HL-60 (cell line): ENCODE measurements around the gene RSPH9.

Source experiments
- GABPA ChIP-seq: IDR thresholded peaks from 2 replicates; pipeline ENCODE4 v1.6.1; 2012; ENCODE audit warnings: low read depth
- POLR2AphosphoS5 ChIP-seq: IDR thresholded peaks from 2 replicates; pipeline ENCODE4 v1.6.1; 2012; ENCODE audit warnings: low read depth
- TF ChIP-seq, protein P1 (sequence below): IDR thresholded peaks from one replicate; pipeline ENCODE4 v1.5.1; 2011; ENCODE audit warnings: low read length, control low read depth, inconsistent platforms; ENCODE audit not compliant: insufficient read depth
- TF ChIP-seq, protein P2 (sequence below): IDR thresholded peaks from 2 replicates; pipeline ENCODE4 v1.6.1; 2012; ENCODE audit warnings: low read depth; ENCODE audit not compliant: insufficient replicate concordance

DNA sequence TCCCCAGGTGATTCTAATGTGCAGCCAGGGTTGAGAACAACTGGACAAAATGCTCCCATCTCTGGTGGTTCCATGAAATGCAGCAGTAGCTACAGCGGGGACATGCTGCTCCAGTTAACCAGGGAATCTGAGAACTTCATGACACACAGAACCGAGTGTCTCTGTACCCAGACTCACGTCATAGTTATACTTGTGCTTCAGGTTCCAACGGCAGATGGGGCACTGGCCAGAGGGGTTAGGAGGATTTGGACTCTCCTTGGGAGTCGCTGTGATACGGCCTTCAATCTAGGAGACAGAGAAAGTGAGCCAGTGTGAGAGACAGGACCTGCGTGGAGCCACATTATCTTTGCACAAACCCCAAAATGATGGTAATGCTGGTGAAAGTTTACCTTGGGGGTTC, 33.5 kb downstream of the RSPH9 start:
- TF ChIP-seq, protein P1, sequence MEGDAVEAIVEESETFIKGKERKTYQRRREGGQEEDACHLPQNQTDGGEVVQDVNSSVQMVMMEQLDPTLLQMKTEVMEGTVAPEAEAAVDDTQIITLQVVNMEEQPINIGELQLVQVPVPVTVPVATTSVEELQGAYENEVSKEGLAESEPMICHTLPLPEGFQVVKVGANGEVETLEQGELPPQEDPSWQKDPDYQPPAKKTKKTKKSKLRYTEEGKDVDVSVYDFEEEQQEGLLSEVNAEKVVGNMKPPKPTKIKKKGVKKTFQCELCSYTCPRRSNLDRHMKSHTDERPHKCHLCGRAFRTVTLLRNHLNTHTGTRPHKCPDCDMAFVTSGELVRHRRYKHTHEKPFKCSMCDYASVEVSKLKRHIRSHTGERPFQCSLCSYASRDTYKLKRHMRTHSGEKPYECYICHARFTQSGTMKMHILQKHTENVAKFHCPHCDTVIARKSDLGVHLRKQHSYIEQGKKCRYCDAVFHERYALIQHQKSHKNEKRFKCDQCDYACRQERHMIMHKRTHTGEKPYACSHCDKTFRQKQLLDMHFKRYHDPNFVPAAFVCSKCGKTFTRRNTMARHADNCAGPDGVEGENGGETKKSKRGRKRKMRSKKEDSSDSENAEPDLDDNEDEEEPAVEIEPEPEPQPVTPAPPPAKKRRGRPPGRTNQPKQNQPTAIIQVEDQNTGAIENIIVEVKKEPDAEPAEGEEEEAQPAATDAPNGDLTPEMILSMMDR = no peak
- TF ChIP-seq POLR2AphosphoS5 (no peak), GABPA (no peak)
- TF ChIP-seq, protein P2, sequence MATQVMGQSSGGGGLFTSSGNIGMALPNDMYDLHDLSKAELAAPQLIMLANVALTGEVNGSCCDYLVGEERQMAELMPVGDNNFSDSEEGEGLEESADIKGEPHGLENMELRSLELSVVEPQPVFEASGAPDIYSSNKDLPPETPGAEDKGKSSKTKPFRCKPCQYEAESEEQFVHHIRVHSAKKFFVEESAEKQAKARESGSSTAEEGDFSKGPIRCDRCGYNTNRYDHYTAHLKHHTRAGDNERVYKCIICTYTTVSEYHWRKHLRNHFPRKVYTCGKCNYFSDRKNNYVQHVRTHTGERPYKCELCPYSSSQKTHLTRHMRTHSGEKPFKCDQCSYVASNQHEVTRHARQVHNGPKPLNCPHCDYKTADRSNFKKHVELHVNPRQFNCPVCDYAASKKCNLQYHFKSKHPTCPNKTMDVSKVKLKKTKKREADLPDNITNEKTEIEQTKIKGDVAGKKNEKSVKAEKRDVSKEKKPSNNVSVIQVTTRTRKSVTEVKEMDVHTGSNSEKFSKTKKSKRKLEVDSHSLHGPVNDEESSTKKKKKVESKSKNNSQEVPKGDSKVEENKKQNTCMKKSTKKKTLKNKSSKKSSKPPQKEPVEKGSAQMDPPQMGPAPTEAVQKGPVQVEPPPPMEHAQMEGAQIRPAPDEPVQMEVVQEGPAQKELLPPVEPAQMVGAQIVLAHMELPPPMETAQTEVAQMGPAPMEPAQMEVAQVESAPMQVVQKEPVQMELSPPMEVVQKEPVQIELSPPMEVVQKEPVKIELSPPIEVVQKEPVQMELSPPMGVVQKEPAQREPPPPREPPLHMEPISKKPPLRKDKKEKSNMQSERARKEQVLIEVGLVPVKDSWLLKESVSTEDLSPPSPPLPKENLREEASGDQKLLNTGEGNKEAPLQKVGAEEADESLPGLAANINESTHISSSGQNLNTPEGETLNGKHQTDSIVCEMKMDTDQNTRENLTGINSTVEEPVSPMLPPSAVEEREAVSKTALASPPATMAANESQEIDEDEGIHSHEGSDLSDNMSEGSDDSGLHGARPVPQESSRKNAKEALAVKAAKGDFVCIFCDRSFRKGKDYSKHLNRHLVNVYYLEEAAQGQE = no peak
